Calu3 (cell line): ENCODE data around the gene HMGCLL1. TPM values are rescaled to one million over a fixed set of nuclear protein-coding genes. Genes with fewer than 3 reads are reported as not detected.

Experiments
- BruUV-seq: library from RNA; stranded (reverse); fragments of 400-500 nt; replicated peaks from 2 replicates; lab custom pipeline; 2021; lab: Mats Ljungman, UMichigan
- CTCF ChIA-PET: fragments of 300-600 bp; sonication (Branson Sonifier 250); formaldehyde crosslinking; loops from one replicate; lab custom pipeline; 2022; ENCODE audit warnings: antibody characterized with exemption; lab: Charles Lee
- DNase-seq: peaks from one replicate; pipeline ENCODE4 v3.0.0; 2022
- H3K27ac Mint-ChIP-seq: one replicate; pipeline ENCODE4 v1.8.0; 2022; ENCODE audit warnings: mixed read lengths; ENCODE audit not compliant: unreplicated experiment
- H3K27me3 Mint-ChIP-seq: one replicate; pipeline ENCODE4 v1.8.0; 2022; ENCODE audit warnings: mixed read lengths; ENCODE audit not compliant: unreplicated experiment
- H3K36me3 Mint-ChIP-seq: one replicate; pipeline ENCODE4 v1.8.0; 2022; ENCODE audit warnings: mild to moderate bottlenecking, moderate library complexity, mixed read lengths; ENCODE audit not compliant: insufficient read depth, unreplicated experiment
- H3K4me1 Mint-ChIP-seq: one replicate; pipeline ENCODE4 v1.8.0; 2022; ENCODE audit warnings: mild to moderate bottlenecking, low read depth, mixed read lengths; ENCODE audit not compliant: unreplicated experiment
- H3K4me3 Mint-ChIP-seq: one replicate; pipeline ENCODE4 v1.8.0; 2022; ENCODE audit warnings: mild to moderate bottlenecking, low read depth, moderate library complexity, mixed read lengths; ENCODE audit not compliant: unreplicated experiment
- H3K9me3 Mint-ChIP-seq: one replicate; pipeline ENCODE4 v1.8.0; 2022; ENCODE audit warnings: low read depth, mixed read lengths; ENCODE audit not compliant: unreplicated experiment
- intact Hi-C: fragments of 100-400 bp; cut with micrococcal nuclease; formaldehyde crosslinking; loops from one replicate; pipeline ENCODE4 v1.10.0; 2022; ENCODE audit not compliant: unreplicated experiment
- total RNA-seq: library from RNA; stranded (reverse); gene quantifications from 2 replicates; pipeline ENCODE4 v1.2.3, GENCODE V29; 2022
- TF ChIP-seq, protein P1 (sequence below): fragments of 200-600 bp; IDR thresholded peaks from one replicate; pipeline ENCODE4 v1.8.0; 2022; ENCODE audit warnings: antibody characterized with exemption; ENCODE audit not compliant: unreplicated experiment

Gene HMGCLL1
- total RNA-seq, 1 experiment from 2014 or later = not detected

DNA sequence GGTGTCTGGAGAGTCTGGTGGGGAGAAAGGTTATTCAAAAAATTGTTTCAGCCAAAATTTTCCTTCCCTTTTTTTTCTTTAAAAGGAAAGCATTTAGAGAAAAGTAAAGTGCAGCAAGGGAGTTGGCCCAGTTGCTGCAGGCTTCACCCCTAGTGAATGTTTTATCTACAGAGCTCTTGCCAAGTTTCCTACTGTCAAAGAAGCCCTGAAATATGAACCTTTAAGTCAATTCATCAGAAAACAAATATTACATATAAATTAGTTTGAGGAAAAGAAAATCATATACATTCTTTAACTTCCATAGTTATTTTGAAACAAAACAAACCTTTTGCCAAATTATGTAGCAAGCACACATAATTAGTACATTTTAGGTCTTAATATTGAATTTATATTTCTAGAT is 25.0 kb upstream of the HMGCLL1 start:
- Mint-ChIP-seq H3K27me3 (no peaks in the 10 kb centered on the region), H3K9me3 (no peaks in the 10 kb centered on the region), H3K4me3 (no peak overlapping the region), H3K36me3 (no peaks in the 10 kb centered on the region), H3K27ac (no peak overlapping the region), H3K4me1 (no peaks in the 10 kb centered on the region)
- intact Hi-C loops = loop anchor here (10.0 kb wide), 1 partner anchor 139 kb away; no protein-coding TSS in a partner anchor
- no TSS peak for BruUV-seq
- CTCF ChIA-PET = interaction anchor here (0.6 kb wide), 1 partner anchor 247 kb away, joined by 3 read pairs; no protein-coding TSS in a partner anchor
- TF ChIP-seq, protein P1, sequence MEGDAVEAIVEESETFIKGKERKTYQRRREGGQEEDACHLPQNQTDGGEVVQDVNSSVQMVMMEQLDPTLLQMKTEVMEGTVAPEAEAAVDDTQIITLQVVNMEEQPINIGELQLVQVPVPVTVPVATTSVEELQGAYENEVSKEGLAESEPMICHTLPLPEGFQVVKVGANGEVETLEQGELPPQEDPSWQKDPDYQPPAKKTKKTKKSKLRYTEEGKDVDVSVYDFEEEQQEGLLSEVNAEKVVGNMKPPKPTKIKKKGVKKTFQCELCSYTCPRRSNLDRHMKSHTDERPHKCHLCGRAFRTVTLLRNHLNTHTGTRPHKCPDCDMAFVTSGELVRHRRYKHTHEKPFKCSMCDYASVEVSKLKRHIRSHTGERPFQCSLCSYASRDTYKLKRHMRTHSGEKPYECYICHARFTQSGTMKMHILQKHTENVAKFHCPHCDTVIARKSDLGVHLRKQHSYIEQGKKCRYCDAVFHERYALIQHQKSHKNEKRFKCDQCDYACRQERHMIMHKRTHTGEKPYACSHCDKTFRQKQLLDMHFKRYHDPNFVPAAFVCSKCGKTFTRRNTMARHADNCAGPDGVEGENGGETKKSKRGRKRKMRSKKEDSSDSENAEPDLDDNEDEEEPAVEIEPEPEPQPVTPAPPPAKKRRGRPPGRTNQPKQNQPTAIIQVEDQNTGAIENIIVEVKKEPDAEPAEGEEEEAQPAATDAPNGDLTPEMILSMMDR = no peak
- DNase-seq = no peak

DNA sequence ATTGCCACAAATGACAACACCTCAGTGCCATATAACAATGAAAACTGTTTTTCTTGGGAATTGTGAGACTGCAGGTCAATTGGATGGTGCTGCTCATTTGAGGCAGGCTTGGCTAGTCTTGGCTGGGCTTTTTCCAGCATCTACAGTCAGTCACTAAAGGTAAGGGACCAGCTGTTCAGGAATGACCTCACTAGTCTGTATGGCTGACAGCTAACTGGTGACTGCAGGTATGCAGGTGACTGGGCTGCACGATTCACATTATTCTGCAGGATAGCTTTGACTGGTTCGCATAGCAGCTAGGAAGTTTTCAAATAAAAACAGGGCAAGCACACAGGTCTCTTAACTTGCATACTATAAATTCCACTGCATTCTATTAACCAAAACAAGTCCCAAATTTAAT is 22.1 kb upstream of the HMGCLL1 start:
- no TSS peak for BruUV-seq
- intact Hi-C loops = loop anchor here (10.0 kb wide), 1 partner anchor 136 kb away; no protein-coding TSS in a partner anchor
- Mint-ChIP-seq H3K36me3 (no peaks in the 10 kb centered on the region), H3K4me1 (no peaks in the 10 kb centered on the region), H3K4me3 (no peak overlapping the region), H3K27ac (no peak overlapping the region), H3K9me3 (no peaks in the 10 kb centered on the region), H3K27me3 (no peaks in the 10 kb centered on the region)
- CTCF ChIA-PET = no interaction called here
- no peak for DNase-seq
- TF ChIP-seq, protein P1 = no peak

DNA sequence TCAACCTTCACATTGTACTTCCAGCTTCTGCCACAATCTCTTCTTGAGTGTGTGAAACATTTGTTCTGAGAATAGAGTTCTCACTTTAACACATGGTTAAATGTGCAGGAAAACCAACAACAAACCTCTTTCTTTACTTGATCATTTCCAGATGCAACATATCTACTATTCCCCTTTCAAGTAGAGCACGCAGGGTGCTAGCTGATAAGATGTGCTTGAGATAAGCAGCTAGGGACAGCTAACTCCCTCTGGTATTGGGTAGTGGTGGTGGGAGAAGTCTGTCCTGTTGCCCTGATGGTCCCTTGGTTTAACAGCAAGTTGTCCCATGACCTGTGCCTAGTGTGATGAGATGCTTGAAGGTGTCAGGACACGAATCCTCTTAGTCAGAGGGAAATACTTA is 15.4 kb upstream of the HMGCLL1 start:
- Mint-ChIP-seq H3K9me3 (no peaks in the 10 kb centered on the region), H3K36me3 (no peaks in the 10 kb centered on the region), H3K27ac (no peak overlapping the region), H3K4me1 (no peaks in the 10 kb centered on the region), H3K27me3 (no peaks in the 10 kb centered on the region), H3K4me3 (no peak overlapping the region)
- CTCF ChIA-PET = no interaction called here
- DNase-seq = no peak
- no TSS peak for BruUV-seq
- intact Hi-C loops = no loop called here
- TF ChIP-seq, protein P1 = no peak

DNA sequence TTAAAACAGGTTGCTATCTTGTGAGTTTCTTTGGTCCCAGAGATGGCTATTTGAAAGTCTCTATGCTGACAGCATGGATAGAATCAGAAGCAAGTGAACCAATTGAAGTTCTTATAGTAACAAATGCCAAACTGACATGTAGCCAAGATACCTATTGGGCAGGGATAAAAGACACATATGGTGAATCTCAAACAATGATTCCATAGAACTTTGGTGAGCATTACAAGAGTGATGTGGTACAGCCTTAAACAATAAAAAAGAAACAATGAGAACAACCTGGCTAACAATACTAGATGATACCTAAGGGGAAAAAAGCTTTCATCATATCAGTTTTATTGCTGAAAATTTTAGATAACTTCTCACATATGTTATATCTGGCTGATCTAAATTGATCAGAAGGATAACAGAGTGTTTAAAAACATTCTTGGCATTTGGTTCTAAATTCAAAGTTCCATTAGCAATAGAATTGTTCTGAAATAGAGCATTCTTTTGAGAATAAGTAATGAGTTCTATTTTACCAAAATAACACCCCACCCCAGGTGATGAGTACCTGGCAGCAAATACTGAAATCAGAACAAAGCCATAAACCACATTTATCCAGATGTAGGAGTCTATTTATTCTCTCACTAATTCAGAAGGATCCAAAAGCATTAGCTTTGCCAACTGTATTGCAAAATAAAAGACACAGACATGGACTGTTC is 5.8 kb upstream of the HMGCLL1 start:
- intact Hi-C loops = no loop called here
- H3K4me1 Mint-ChIP-seq = no peaks in the 10 kb centered on the region
- CTCF ChIA-PET = no interaction called here
- BruUV-seq = no TSS peak
- no peaks in the 10 kb centered on the region for H3K27me3 Mint-ChIP-seq
- no peaks in the 10 kb centered on the region for H3K9me3 Mint-ChIP-seq
- DNase-seq = no peak
- no peaks in the 10 kb centered on the region for H3K36me3 Mint-ChIP-seq
- TF ChIP-seq, protein P1 = no peak
- H3K27ac Mint-ChIP-seq = no peak overlapping the region
- no peak overlapping the region for H3K4me3 Mint-ChIP-seq
